Upper lobe of right lung (tissue), 1 donor: ENCODE results near the gene URB2. TPM values are rescaled to one million over a fixed set of nuclear protein-coding genes. Genes with fewer than 3 reads are reported as not detected.

ENCODE experiments used
- ATAC-seq: fragments of 200-7000 bp; cut with Tn5 transposase; one replicate; pipeline ENCODE4 v1.9.1; 2020; ENCODE audit warnings: mild to moderate bottlenecking, moderate library complexity
- DNase-seq: peaks from one replicate; pipeline ENCODE4 v3.0.0-alpha.2; 2020
- H3K27ac ChIP-seq: fragments of 200-600 bp; one replicate; pipeline ENCODE4 v1.8.0; 2022
- H3K27me3 ChIP-seq: fragments of 200-600 bp; one replicate; pipeline ENCODE4 v1.8.0; 2022; ENCODE audit warnings: mild to moderate bottlenecking
- H3K36me3 ChIP-seq: fragments of 200-600 bp; one replicate; pipeline ENCODE4 v1.8.0; 2022
- H3K4me1 ChIP-seq: fragments of 200-600 bp; one replicate; pipeline ENCODE4 v1.8.0; 2022
- H3K4me3 ChIP-seq: fragments of 200-600 bp; one replicate; pipeline ENCODE4 v1.8.0; 2022; ENCODE audit warnings: mild to moderate bottlenecking
- H3K9me3 ChIP-seq: fragments of 200-600 bp; one replicate; pipeline ENCODE4 v1.8.0; 2022
- intact Hi-C: fragments of 100-400 bp; cut with DNase I; formaldehyde crosslinking; loops from one replicate; pipeline ENCODE4 v1.11.0; 2022
- total RNA-seq: library from RNA; stranded (reverse); fragmentation: NEBNext Ultra II Directional; extraction: Animal tissue kit (Norgen Biotek cat#: 25700); gene quantifications from one replicate; pipeline ENCODE4 v1.2.1, GENCODE V29; 2021
- TF ChIP-seq, protein P1 (sequence below): fragments of 200-600 bp; IDR thresholded peaks from one replicate; pipeline ENCODE4 v1.8.0; 2022; ENCODE audit warnings: antibody characterized with exemption
- donor health status: DM: no; HTN: yes; CAD: no; lungs with severe emphysema.

Gene URB2
- total RNA-seq, 1 donor from 2014 or later = 8.4 TPM

DNA sequence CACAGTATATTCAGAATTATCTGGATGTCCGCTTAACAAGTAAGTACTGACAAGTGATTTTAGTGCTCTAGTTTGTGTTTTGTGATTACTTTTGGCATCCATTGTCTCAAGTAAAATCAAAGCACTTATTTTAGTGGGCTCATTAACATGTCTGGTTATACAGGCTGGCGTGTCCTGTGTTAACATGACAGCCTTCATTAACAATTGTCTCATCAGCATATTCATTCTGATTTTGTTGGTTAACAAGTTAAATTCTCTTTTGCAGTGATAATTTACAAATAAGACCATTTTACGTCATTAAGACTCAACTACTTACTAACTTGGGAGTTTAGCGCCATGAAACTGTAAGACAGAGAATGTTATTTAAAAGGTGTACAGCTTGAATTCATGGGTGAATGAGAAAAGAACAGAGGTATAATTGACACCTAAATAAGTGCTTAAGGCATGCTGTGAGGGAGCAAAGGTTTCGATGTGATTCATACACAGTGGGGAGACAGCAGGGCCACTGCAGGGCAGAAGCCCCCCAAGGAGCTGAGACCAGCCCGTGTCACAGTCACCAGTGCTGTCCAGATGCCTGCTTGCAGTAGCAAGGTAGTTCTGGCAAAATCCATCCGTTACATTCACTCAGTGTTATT lies 22.6 kb upstream of the URB2 start:
- TF ChIP-seq, protein P1, sequence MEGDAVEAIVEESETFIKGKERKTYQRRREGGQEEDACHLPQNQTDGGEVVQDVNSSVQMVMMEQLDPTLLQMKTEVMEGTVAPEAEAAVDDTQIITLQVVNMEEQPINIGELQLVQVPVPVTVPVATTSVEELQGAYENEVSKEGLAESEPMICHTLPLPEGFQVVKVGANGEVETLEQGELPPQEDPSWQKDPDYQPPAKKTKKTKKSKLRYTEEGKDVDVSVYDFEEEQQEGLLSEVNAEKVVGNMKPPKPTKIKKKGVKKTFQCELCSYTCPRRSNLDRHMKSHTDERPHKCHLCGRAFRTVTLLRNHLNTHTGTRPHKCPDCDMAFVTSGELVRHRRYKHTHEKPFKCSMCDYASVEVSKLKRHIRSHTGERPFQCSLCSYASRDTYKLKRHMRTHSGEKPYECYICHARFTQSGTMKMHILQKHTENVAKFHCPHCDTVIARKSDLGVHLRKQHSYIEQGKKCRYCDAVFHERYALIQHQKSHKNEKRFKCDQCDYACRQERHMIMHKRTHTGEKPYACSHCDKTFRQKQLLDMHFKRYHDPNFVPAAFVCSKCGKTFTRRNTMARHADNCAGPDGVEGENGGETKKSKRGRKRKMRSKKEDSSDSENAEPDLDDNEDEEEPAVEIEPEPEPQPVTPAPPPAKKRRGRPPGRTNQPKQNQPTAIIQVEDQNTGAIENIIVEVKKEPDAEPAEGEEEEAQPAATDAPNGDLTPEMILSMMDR = no peak
- DNase-seq (no peak), ATAC-seq (no peak)
- no peak overlapping the region for H3K4me3 ChIP-seq
- no peak overlapping the region for H3K27ac ChIP-seq
- H3K4me1 ChIP-seq = no peaks in the 10 kb centered on the region
- H3K9me3 ChIP-seq = no peaks in the 10 kb centered on the region
- H3K27me3 ChIP-seq = no peaks in the 10 kb centered on the region
- peaks cover 75% of the 10 kb centered on the region for H3K36me3 ChIP-seq
- intact Hi-C loops = no loop called here

DNA sequence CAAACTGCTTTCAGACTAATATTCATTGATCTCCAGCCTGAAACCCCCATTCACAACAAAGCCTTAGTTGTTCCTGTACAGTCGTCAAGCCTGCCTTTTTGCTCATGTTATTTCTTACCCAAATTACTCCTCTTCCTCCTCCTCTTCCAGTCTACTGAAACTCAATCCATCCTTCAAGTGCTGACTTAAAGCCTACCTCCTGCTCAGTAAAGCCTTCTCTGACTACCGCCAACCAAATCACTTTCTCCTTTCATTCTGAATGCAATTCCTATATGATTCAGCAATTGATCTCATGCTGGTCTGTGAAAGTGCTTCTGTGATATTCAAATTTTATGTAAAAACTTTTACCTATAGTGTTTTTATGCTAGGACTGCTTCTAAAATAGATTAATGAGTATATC lies 18.7 kb upstream of the URB2 start:
- H3K36me3 ChIP-seq = peaks cover 84% of the 10 kb centered on the region
- no peaks in the 10 kb centered on the region for H3K4me1 ChIP-seq
- no peak overlapping the region for H3K27ac ChIP-seq
- ATAC-seq (no peak), DNase-seq (no peak)
- H3K27me3 ChIP-seq = no peaks in the 10 kb centered on the region
- H3K9me3 ChIP-seq = no peaks in the 10 kb centered on the region
- H3K4me3 ChIP-seq = no peak overlapping the region
- TF ChIP-seq, protein P1 = no peak
- intact Hi-C loops = no loop called here

DNA sequence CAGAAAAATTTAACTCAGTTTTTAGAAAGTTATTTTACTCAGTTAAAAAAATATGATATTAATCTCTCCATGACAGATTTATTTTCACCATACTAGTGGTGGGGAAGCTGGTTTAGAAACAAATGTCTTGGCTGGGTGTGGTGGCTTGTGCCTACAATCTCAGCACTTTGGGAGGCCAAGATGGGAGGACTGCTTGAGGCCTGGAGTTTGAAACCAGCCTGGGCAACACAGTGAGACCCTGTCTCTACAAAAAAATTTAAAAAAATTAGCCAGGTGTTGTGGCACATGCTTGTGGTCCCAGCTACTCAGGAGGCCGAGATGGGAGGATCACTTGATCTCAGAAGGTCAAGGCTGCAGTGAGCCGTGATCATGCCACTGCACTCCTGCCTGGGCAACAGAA lies 17.5 kb upstream of the URB2 start:
- Histone ChIP-seq H3K36me3 (peaks cover 89% of the 10 kb centered on the region), H3K9me3 (no peaks in the 10 kb centered on the region), H3K27me3 (no peaks in the 10 kb centered on the region), H3K4me1 (no peaks in the 10 kb centered on the region), H3K4me3 (no peak overlapping the region), H3K27ac (no peak overlapping the region)
- intact Hi-C loops = no loop called here
- no peak for ATAC-seq
- TF ChIP-seq, protein P1 = no peak
- no peak for DNase-seq

DNA sequence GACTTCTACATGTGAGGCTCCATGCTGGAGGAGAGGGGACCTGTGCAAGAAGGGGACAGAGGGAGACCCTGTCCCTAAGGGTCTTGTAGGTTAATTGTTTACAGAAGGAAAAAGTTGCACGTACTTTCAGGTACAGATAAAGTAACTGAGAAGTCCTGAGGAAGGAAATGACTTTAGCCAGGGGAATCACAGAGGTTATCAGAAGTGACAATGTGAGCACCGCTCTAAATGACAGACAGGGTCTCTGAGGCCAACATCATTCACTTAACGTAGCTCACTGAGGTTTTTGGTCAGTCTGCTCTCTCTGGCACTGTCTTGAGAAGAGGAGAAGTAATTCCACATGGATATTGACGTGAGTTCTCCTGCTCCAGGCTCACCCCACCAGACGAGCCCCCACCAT lies 12.1 kb upstream of the URB2 start:
- intact Hi-C loops = no loop called here
- H3K36me3 ChIP-seq = peaks cover 47% of the 10 kb centered on the region
- TF ChIP-seq, protein P1 = no peak

DNA sequence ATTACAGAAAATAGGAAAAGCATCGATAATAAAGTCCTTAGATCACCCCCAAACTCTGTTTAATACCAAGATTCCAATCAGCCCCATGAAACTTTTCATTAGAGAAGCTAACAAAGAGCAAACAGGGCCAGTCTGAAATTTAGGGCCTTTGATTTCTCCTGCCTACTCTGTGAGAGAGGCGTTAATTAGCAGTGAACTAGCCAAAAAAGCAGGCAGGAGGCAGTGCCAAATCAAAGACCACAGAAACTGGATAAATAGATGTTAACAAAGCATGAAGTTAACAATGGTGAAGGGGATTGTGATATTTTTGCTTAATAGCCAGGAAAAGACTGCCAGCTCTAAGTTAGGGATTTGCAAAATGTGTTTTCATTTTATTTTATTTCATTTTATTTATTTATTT lies 11.3 kb upstream of the URB2 start:
- peaks cover 39% of the 10 kb centered on the region for H3K36me3 ChIP-seq
- no peaks in the 10 kb centered on the region for H3K9me3 ChIP-seq
- no peak overlapping the region for H3K4me3 ChIP-seq
- no peaks in the 10 kb centered on the region for H3K27me3 ChIP-seq
- no peaks in the 10 kb centered on the region for H3K4me1 ChIP-seq
- ATAC-seq = no peak
- intact Hi-C loops = no loop called here
- H3K27ac ChIP-seq = no peak overlapping the region
- TF ChIP-seq, protein P1 = no peak
- DNase-seq = no peak

More for the DNA sequence above, 12.1 kb upstream of the URB2 start:
- DNase-seq = no peak
- H3K4me3 ChIP-seq = no peak overlapping the region
- H3K27me3 ChIP-seq = no peaks in the 10 kb centered on the region
- no peak for ATAC-seq
- no peak overlapping the region for H3K27ac ChIP-seq
- H3K4me1 ChIP-seq = no peaks in the 10 kb centered on the region
- no peaks in the 10 kb centered on the region for H3K9me3 ChIP-seq
